Effector memory CD4-positive, alpha-beta T cell (primary cell): Measurements from ENCODE around the gene SLC23A2.
"Not testable (repeated sequence)": the region's sequence is repeated elsewhere in the genome, so short reads cannot be mapped to it uniquely, and the experiment has no call there.

Experiments used
- DNase-seq, 3 donors: peaks; one replicate each; pipeline ENCODE4 v3.0.0-alpha.2; 2020
- H3K27ac ChIP-seq: 2 replicates; pipeline ENCODE4 v1.7.0; 2013; ENCODE audit warnings: mild to moderate bottlenecking, low read length, moderate library complexity; ENCODE audit not compliant: insufficient read depth, poor library complexity, severe bottlenecking
- H3K27me3 ChIP-seq: replicated peaks from 2 replicates; pipeline ENCODE4 v1.7.0; 2013; ENCODE audit warnings: mild to moderate bottlenecking, low read length; ENCODE audit not compliant: insufficient read depth, control insufficient read depth, poor library complexity, severe bottlenecking
- H3K36me3 ChIP-seq: 2 replicates; pipeline ENCODE4 v1.7.0; 2013; ENCODE audit warnings: mild to moderate bottlenecking, low read length, moderate library complexity; ENCODE audit not compliant: control insufficient read depth, insufficient read depth
- H3K4me1 ChIP-seq: 2 replicates; pipeline ENCODE4 v1.7.0; 2013; ENCODE audit warnings: low read length, mild to moderate bottlenecking; ENCODE audit not compliant: control insufficient read depth, insufficient read depth, poor library complexity, severe bottlenecking
- H3K4me3 ChIP-seq: 2 replicates; pipeline ENCODE4 v1.7.0; 2013; ENCODE audit warnings: low read length, low read depth, mild to moderate bottlenecking; ENCODE audit not compliant: insufficient read depth, poor library complexity, severe bottlenecking
- H3K9me3 ChIP-seq: 2 replicates; pipeline ENCODE4 v1.7.0; 2013; ENCODE audit warnings: mild to moderate bottlenecking, low read length, moderate library complexity; ENCODE audit not compliant: control insufficient read depth

Gene SLC23A2

GRCh38 chr20:5008759-5009158, 7.4 kb upstream of the SLC23A2 start:
- Histone ChIP-seq H3K9me3 (no peaks in the 10 kb centered on the region), H3K27me3 (no peaks in the 10 kb centered on the region), H3K4me1 (no peaks in the 10 kb centered on the region), H3K4me3 (no peak overlapping the region), H3K27ac (no peak overlapping the region), H3K36me3 (no peaks in the 10 kb centered on the region)
- no peak for DNase-seq

- no peaks in the 10 kb centered on the region for H3K9me3 ChIP-seq
- no peak overlapping the region for H3K27ac ChIP-seq
- H3K27me3 ChIP-seq = no peaks in the 10 kb centered on the region
- no peaks in the 10 kb centered on the region for H3K36me3 ChIP-seq
- no peak for DNase-seq
- H3K4me3 ChIP-seq = no peak overlapping the region
- peaks cover 12% of the 10 kb centered on the region for H3K4me1 ChIP-seq
Observed at GRCh38 chr20:5005326-5005725, 4.0 kb upstream of the SLC23A2 start.

DNA sequence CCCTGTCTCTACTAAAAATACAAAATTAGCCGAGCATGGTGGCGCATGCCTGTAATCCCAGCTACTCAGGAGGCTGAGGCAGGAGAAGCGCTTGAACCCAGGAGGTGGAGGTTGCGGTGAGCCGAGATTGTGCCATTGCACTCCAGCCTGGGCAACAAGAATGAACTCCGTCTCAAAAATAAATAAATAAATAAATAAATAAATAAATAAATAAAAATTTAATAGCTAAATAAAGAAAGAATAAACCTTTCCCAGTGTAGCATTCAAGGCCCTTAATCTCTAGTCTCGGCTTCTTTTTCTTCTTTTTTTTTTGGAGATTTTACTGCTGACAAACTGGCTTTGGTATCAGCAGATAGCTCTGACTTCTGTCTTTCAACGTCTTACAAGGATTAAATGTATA, 3.5 kb upstream of the SLC23A2 start:
- H3K36me3 ChIP-seq, H3K9me3 ChIP-seq, H3K27ac ChIP-seq, H3K4me3 ChIP-seq, DNase-seq, H3K27me3 ChIP-seq: not testable (repeated sequence)
- peaks cover 17% of the 10 kb centered on the region for H3K4me1 ChIP-seq

GRCh38 chr20:5003626-5004025, 2.3 kb upstream of the SLC23A2 start:
- Histone ChIP-seq H3K4me3 (no peak overlapping the region), H3K27me3 (no peaks in the 10 kb centered on the region), H3K9me3 (no peaks in the 10 kb centered on the region), H3K36me3 (no peaks in the 10 kb centered on the region), H3K27ac (no peak overlapping the region), H3K4me1 (peaks cover 20% of the 10 kb centered on the region)
- DNase-seq = no peak

- DNase-seq = no peak
- H3K27ac ChIP-seq = peak overlapping the region; percentile 47
- no peaks in the 10 kb centered on the region for H3K27me3 ChIP-seq
- no peaks in the 10 kb centered on the region for H3K9me3 ChIP-seq
- no peaks in the 10 kb centered on the region for H3K36me3 ChIP-seq
- peaks cover 20% of the 10 kb centered on the region for H3K4me1 ChIP-seq
- peak overlapping the region; percentile 72 for H3K4me3 ChIP-seq
Observed at GRCh38 chr20:5002077-5002413, 735 bp upstream of the SLC23A2 start.

DNA sequence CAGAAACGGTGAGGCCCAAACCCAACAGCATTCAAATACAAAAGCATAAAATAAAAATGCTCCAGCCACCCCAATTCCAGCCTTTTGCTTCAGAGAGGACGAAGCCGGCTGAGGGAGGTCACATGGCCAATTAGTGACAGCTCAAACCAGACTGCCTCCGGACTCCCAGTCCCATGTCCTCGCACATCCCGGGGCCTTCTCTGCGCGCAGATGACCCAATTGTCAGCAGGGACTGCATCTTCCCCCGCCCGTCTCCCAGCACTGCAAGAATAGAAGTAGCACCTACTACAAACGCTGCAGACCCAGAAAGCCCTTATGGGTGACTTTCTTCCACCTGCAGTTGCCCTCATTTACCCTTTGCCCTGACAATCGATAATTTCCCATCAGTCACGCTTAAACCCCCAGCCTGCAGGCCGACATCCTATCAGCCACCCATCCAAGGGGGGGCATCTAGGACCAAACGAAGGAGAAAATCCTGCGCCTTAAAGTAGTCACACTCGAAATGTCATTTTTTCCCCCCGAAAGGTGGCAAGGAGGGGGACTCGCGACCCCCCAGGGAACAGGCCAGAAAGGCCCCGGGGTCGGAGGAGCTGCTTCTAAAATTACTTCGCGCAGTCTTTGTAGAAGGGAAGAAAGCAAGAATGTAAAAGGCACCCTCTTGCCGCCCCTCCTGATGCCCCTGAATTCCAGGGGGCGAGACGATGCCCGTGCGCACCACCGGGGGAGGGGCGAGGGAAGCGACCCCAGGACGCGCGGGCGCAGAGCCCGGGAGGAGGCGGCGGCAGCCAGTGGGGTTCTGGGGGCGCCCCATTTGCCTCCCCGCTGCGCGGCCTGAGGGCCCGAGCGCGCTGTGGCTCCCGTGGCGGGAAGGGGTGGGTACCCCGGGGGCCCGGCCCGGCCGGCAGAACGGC, 792 bp downstream of the SLC23A2 start:
- H3K4me3 ChIP-seq = peak overlapping the region; percentile 77
- no peaks in the 10 kb centered on the region for H3K36me3 ChIP-seq
- no peaks in the 10 kb centered on the region for H3K27me3 ChIP-seq
- H3K9me3 ChIP-seq = no peaks in the 10 kb centered on the region
- peak in 2 of 3 donors; percentile 0 to 4 for DNase-seq
- peaks cover 20% of the 10 kb centered on the region for H3K4me1 ChIP-seq
- peak overlapping the region; percentile 21 for H3K27ac ChIP-seq

GRCh38 chr20:4999788-5000187, 1.5 kb downstream of the SLC23A2 start:
- Histone ChIP-seq H3K4me3 (no peak overlapping the region), H3K27ac (no peak overlapping the region), H3K36me3 (no peaks in the 10 kb centered on the region), H3K9me3 (no peaks in the 10 kb centered on the region), H3K4me1 (peaks cover 20% of the 10 kb centered on the region), H3K27me3 (no peaks in the 10 kb centered on the region)
- DNase-seq = no peak

GRCh38 chr20:4998160-4998651, 3.1 kb downstream of the SLC23A2 start:
- Histone ChIP-seq H3K4me1 (peaks cover 20% of the 10 kb centered on the region), H3K27ac (no peak overlapping the region), H3K9me3 (no peaks in the 10 kb centered on the region), H3K27me3 (no peaks in the 10 kb centered on the region), H3K4me3 (no peak overlapping the region), H3K36me3 (no peaks in the 10 kb centered on the region)
- no peak for DNase-seq

- no peaks in the 10 kb centered on the region for H3K36me3 ChIP-seq
- peaks cover 20% of the 10 kb centered on the region for H3K4me1 ChIP-seq
- no peak overlapping the region for H3K27ac ChIP-seq
- H3K9me3 ChIP-seq = no peaks in the 10 kb centered on the region
- H3K4me3 ChIP-seq = no peak overlapping the region
- no peak for DNase-seq
- no peaks in the 10 kb centered on the region for H3K27me3 ChIP-seq
Observed at GRCh38 chr20:4997222-4997621, 4.1 kb downstream of the SLC23A2 start.

DNA sequence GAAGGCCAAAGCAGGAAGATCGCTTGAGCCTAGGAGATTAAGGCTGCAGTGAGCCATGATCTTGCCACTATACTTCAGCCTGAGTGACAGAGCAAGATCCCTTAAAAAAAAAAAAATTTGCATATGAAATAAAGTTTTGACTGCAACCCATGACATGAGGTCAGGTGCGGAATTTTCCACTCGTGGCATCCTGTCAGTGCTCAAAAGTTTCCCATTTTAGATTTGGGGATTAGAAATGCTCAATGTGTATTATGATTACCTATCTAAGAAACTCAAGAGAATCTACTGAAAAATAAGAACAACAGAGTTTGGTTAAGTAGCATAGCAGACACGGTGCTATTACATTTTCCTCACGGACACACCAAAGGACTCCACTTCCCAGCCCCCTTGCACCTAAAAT, 11.7 kb downstream of the SLC23A2 start:
- DNase-seq = no peak
- Histone ChIP-seq H3K27ac (no peak overlapping the region), H3K27me3 (no peaks in the 10 kb centered on the region), H3K9me3 (no peaks in the 10 kb centered on the region), H3K36me3 (no peaks in the 10 kb centered on the region), H3K4me1 (no peaks in the 10 kb centered on the region), H3K4me3 (no peak overlapping the region)
